IMR-90 (cell line): Measurements from ENCODE around the gene CFD. TPM values are rescaled to one million over a fixed set of nuclear protein-coding genes. Genes with fewer than 3 reads are reported as not detected.

Source experiments
- ATAC-seq: fragments of 200-7000 bp; cut with Tn5 transposase; 2 replicates; pipeline ENCODE4 v1.9.1; 2020; ENCODE audit warnings: low read depth, mild to moderate bottlenecking, moderate library complexity
- BruUV-seq: library from RNA; stranded (reverse); fragments of 400-500 nt; replicated peaks from 2 replicates; lab custom pipeline; 2021; lab: Mats Ljungman, UMichigan
- CTCF ChIA-PET: fragments of 300-600 bp; formaldehyde crosslinking; extraction: SDS; loops from one replicate; lab custom pipeline; 2021; ENCODE audit warnings: antibody characterized with exemption; lab: Yijun Ruan, JAX
- POLR2A ChIA-PET: fragments of 300-600 bp; sonication (Branson Sonifier 250); formaldehyde crosslinking; loops from one replicate; lab custom pipeline; 2022; ENCODE audit warnings: antibody characterized with exemption; ENCODE audit not compliant: unreplicated experiment; lab: Charles Lee
- DNase-seq: peaks from one replicate; pipeline ENCODE4 v3.0.0; 2013
- H2AFZ ChIP-seq: replicated peaks from 2 replicates; pipeline ENCODE3; 2013; ENCODE audit warnings: low read length, mild to moderate bottlenecking; ENCODE audit not compliant: poor library complexity
- H2AK5ac ChIP-seq: 2 replicates; pipeline ENCODE4 v1.6.1; 2013; ENCODE audit warnings: low read depth, low read length, inconsistent platforms
- H2AK9ac ChIP-seq: replicated peaks from 2 replicates; pipeline ENCODE3; 2013; ENCODE audit warnings: mild to moderate bottlenecking, low read depth, low read length, moderate library complexity; ENCODE audit not compliant: poor library complexity
- H2BK120ac ChIP-seq: 2 replicates; pipeline ENCODE4 v1.6.1; 2013; ENCODE audit warnings: low read depth, low read length, inconsistent platforms
- H2BK15ac ChIP-seq: 3 replicates; pipeline ENCODE4 v1.6.1; 2013; ENCODE audit warnings: low read depth, low read length, inconsistent platforms
- H2BK20ac ChIP-seq: 2 replicates; pipeline ENCODE4 v1.6.1; 2013; ENCODE audit warnings: low read depth, mild to moderate bottlenecking, inconsistent platforms, low read length, moderate library complexity
- H2BK5ac ChIP-seq: 2 replicates; pipeline ENCODE4 v1.6.1; 2013; ENCODE audit warnings: mild to moderate bottlenecking, low read depth, low read length, inconsistent platforms; ENCODE audit not compliant: poor library complexity, severe bottlenecking
- H3K14ac ChIP-seq: replicated peaks from 2 replicates; pipeline ENCODE4 v1.6.1; 2013; ENCODE audit warnings: low read depth, low read length, inconsistent platforms
- H3K18ac ChIP-seq: 2 replicates; pipeline ENCODE4 v1.6.1; 2013; ENCODE audit warnings: low read depth, low read length, control low read depth
- H3K23ac ChIP-seq: 2 replicates; pipeline ENCODE4 v1.6.1; 2013; ENCODE audit warnings: low read depth, low read length, inconsistent platforms
- H3K27ac ChIP-seq: 2 replicates; pipeline ENCODE4 v1.5.1; 2013; ENCODE audit warnings: mild to moderate bottlenecking, control low read depth, low read length; ENCODE audit not compliant: insufficient read depth
- H3K27me3 ChIP-seq: 2 replicates; pipeline ENCODE4 v1.6.1; 2013; ENCODE audit warnings: low read length; ENCODE audit not compliant: control insufficient read depth, insufficient read depth
- H3K36me3 ChIP-seq: 2 replicates; pipeline ENCODE4 v1.6.1; 2013; ENCODE audit warnings: low read length, mixed read lengths; ENCODE audit not compliant: control insufficient read depth, insufficient read depth
- H3K4ac ChIP-seq: 2 replicates; pipeline ENCODE4 v1.6.1; 2013; ENCODE audit warnings: low read depth, low read length, inconsistent platforms
- H3K4me1 ChIP-seq: 2 replicates; pipeline ENCODE4 v1.6.1; 2013; ENCODE audit warnings: low read length, mixed read lengths; ENCODE audit not compliant: control insufficient read depth, insufficient read depth
- H3K4me2 ChIP-seq: 2 replicates; pipeline ENCODE4 v1.6.1; 2013; ENCODE audit warnings: low read depth, mild to moderate bottlenecking, control low read depth, low read length, moderate library complexity
- H3K4me3 ChIP-seq: 2 replicates; pipeline ENCODE4 v1.5.1; 2013; ENCODE audit warnings: low read depth, mild to moderate bottlenecking, control low read depth, low read length, moderate library complexity; ENCODE audit not compliant: insufficient read depth
- H3K56ac ChIP-seq: 2 replicates; pipeline ENCODE4 v1.6.1; 2013; ENCODE audit warnings: low read length, inconsistent platforms; ENCODE audit not compliant: insufficient read depth; ENCODE audit errors: extremely low read depth
- H3K79me1 ChIP-seq, 2 experiments: 2 replicates each; pipeline ENCODE4 v1.6.1; 2013; ENCODE audit warnings: low read length in 2 of 2, inconsistent platforms in 1 of 2, low read depth in 1 of 2
- H3K9ac ChIP-seq: 2 replicates; pipeline ENCODE4 v1.6.1; 2013; ENCODE audit warnings: low read depth, low read length, control low read depth
- H3K9me1 ChIP-seq: 2 replicates; pipeline ENCODE4 v1.6.1; 2013; ENCODE audit warnings: low read length, inconsistent platforms; ENCODE audit not compliant: insufficient read depth
- H3K9me3 ChIP-seq: 2 replicates; pipeline ENCODE4 v1.6.1; 2013; ENCODE audit warnings: low read length; ENCODE audit not compliant: control insufficient read depth, insufficient read depth
- H4K20me1 ChIP-seq: 2 replicates; pipeline ENCODE4 v1.6.1; 2013; ENCODE audit warnings: low read length, inconsistent platforms; ENCODE audit not compliant: insufficient read depth
- H4K5ac ChIP-seq: 2 replicates; pipeline ENCODE4 v1.6.1; 2013; ENCODE audit warnings: mild to moderate bottlenecking, low read depth, low read length, control low read depth
- H4K8ac ChIP-seq, 2 experiments: 2 replicates each; pipeline ENCODE4 v1.6.1; 2013; ENCODE audit warnings: low read depth in 2 of 2, low read length in 2 of 2, control low read depth in 1 of 2, inconsistent platforms in 1 of 2
- H4K91ac ChIP-seq: 2 replicates; pipeline ENCODE4 v1.6.1; 2013; ENCODE audit warnings: low read depth, low read length, inconsistent platforms; ENCODE audit not compliant: insufficient read depth
- BHLHE40 ChIP-seq: fragments of 150-350 bp; IDR thresholded peaks from 2 replicates; pipeline ENCODE4 v1.6.1; 2016; ENCODE audit warnings: mild to moderate bottlenecking, low read depth, low read length
- CEBPB ChIP-seq: IDR thresholded peaks from 2 replicates; pipeline ENCODE4 v1.6.1; 2012; ENCODE audit warnings: low read depth, low read length, improper control_type of control experiment
- CHD1 ChIP-seq: IDR thresholded peaks from 2 replicates; pipeline ENCODE4 v1.6.1; 2012; ENCODE audit warnings: low read depth, low read length, improper control_type of control experiment
- CTCF ChIP-seq: conservative IDR thresholded peaks from 2 replicates; pipeline ENCODE4 v1.5.1; 2012; ENCODE audit warnings: mild to moderate bottlenecking, low read depth, low read length, improper control_type of control experiment
- ELK1 ChIP-seq: fragments of 150-350 bp; IDR thresholded peaks from 2 replicates; pipeline ENCODE4 v1.6.1; 2016; ENCODE audit warnings: low read depth, mild to moderate bottlenecking, low read length, moderate library complexity, borderline replicate concordance
- FOS ChIP-seq: fragments of 150-350 bp; IDR thresholded peaks from 2 replicates; pipeline ENCODE4 v1.6.1; 2016; ENCODE audit warnings: low read depth, low read length
- MAFK ChIP-seq: IDR thresholded peaks from 2 replicates; pipeline ENCODE4 v1.6.1; 2012; ENCODE audit warnings: low read depth, low read length, improper control_type of control experiment
- MAZ ChIP-seq: IDR thresholded peaks from 2 replicates; pipeline ENCODE4 v1.6.1; 2012; ENCODE audit warnings: low read depth, mild to moderate bottlenecking, low read length, improper control_type of control experiment, moderate library complexity, borderline replicate concordance
- MXI1 ChIP-seq: IDR thresholded peaks from 2 replicates; pipeline ENCODE4 v1.6.1; 2012; ENCODE audit warnings: low read depth, mild to moderate bottlenecking, low read length, moderate library complexity, borderline replicate concordance
- NFE2L2 ChIP-seq: fragments of 150-350 bp; IDR thresholded peaks from 2 replicates; pipeline ENCODE4 v1.6.1; 2016; ENCODE audit warnings: low read depth, mild to moderate bottlenecking, low read length
- POLR2A ChIP-seq: IDR thresholded peaks from 2 replicates; pipeline ENCODE4 v1.6.1; 2012; ENCODE audit warnings: mild to moderate bottlenecking, low read depth, low read length
- RCOR1 ChIP-seq: IDR thresholded peaks from 2 replicates; pipeline ENCODE4 v1.6.1; 2012; ENCODE audit warnings: mild to moderate bottlenecking, low read length, improper control_type of control experiment; ENCODE audit not compliant: insufficient replicate concordance
- RFX5 ChIP-seq: IDR thresholded peaks from 2 replicates; pipeline ENCODE4 v1.8.0; 2012; ENCODE audit warnings: low read depth, mild to moderate bottlenecking, low read length, moderate library complexity
- WGBS, 2 experiments: methylation state at CpG; one replicate each; pipeline versions ENCODE4 v1.1.5 to v1.1.7; 2013; ENCODE audit warnings: missing lambda C conversion rate in 2 of 2; ENCODE audit not compliant: insufficient read length in 1 of 2; ENCODE audit errors: extremely low coverage in 2 of 2; 5-methylcytosine and 5-hydroxymethylcytosine counted together
- dilution Hi-C: fragments of 300-500 bp; cut with HindIII; formaldehyde crosslinking; loops from one replicate; pipeline ENCODE4 v1.14.3; 2018; ENCODE audit warnings: low sequenced_read_pairs; ENCODE audit not compliant: unreplicated experiment
- in situ Hi-C: fragments of 300-500 bp; cut with MboI; formaldehyde crosslinking; loops from 3 replicates; pipeline ENCODE4 v1.14.3; 2019; ENCODE audit warnings: low sequenced_read_pairs, inconsistent platforms, mixed read lengths
- intact Hi-C: fragments of 100-400 bp; cut with micrococcal nuclease; formaldehyde crosslinking; loops from 2 replicates; pipeline ENCODE4 v1.10.0; 2022
- polyA plus RNA-seq, 3 experiments: library from polyadenylated mRNA; depleted of rRNA; stranded (reverse); fragments of >200 nt; gene quantifications; 2 replicates each; pipeline ENCODE4 v1.2.3, GENCODE V29; 2012; ENCODE audit warnings: low replicate concordance in 1 of 3
- total RNA-seq: library from RNA; depleted of rRNA; stranded (reverse); fragments of >200 nt; gene quantifications from 2 replicates; pipeline ENCODE4 v1.2.3, GENCODE V29; 2012
- TF ChIP-seq, protein P1 (sequence below): fragments of 150-350 bp; IDR thresholded peaks from 2 replicates; pipeline ENCODE4 v1.6.1; 2017; ENCODE audit warnings: mild to moderate bottlenecking, antibody characterized with exemption, low read length, low read depth

Gene CFD
- total and polyA plus RNA-seq, 2 of the 4 experiments (the other 2 are of a cell fraction): 1.4 to 2.8 TPM

GRCh38 chr19:855566-856120, 3.8 kb upstream of the CFD start:
- H3K4ac ChIP-seq: no peak overlapping the region
- no peak overlapping the region for H3K14ac ChIP-seq
- H4K5ac ChIP-seq: no peak overlapping the region
- H2BK15ac ChIP-seq: no peak overlapping the region
- no peak overlapping the region for H3K4me3 ChIP-seq
- no peak overlapping the region for H2BK120ac ChIP-seq
- no peaks in the 10 kb centered on the region for H3K36me3 ChIP-seq
- H4K91ac ChIP-seq: no peak overlapping the region
- H3K27ac ChIP-seq: no peak overlapping the region
- no peak for ATAC-seq
- intact Hi-C loops (loop anchor here (2.0 to 5.0 kb wide), 2 partner anchors 65 to 83 kb away; no protein-coding TSS in a partner anchor), in situ Hi-C loops (loop anchor here (5.0 kb wide), 1 partner anchor 142 kb away; no protein-coding TSS in a partner anchor), dilution Hi-C loops (no loop called here)
- no peaks in the 10 kb centered on the region for H3K9me3 ChIP-seq
- 79% methylated on average over 12 of the region's 40 CpGs; no CpG with 5 or more reads in 1 of the 2 experiments for WGBS, 2 experiments
- H4K20me1 ChIP-seq: no peaks in the 10 kb centered on the region
- H3K79me1 ChIP-seq: no peaks in the 10 kb centered on the region
- DNase-seq: no peak
- TF ChIP-seq CEBPB (no peak), BHLHE40 (no peak), POLR2A (no peak), MAFK (no peak), FOS (no peak), MAZ (no peak), CTCF (no peak), ELK1 (no peak), RCOR1 (no peak), CHD1 (no peak), NFE2L2 (no peak), RFX5 (no peak), MXI1 (no peak)
- TF ChIP-seq, protein P1, sequence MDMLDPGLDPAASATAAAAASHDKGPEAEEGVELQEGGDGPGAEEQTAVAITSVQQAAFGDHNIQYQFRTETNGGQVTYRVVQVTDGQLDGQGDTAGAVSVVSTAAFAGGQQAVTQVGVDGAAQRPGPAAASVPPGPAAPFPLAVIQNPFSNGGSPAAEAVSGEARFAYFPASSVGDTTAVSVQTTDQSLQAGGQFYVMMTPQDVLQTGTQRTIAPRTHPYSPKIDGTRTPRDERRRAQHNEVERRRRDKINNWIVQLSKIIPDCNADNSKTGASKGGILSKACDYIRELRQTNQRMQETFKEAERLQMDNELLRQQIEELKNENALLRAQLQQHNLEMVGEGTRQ: no peak
- H3K23ac ChIP-seq: no peak overlapping the region
- CTCF ChIA-PET: interaction anchor here (0.6 to 1.6 kb wide), 2 partner anchors 146 to 147 kb away, joined by 3 to 4 read pairs; no protein-coding TSS in a partner anchor
- no peak overlapping the region for H2AK5ac ChIP-seq
- no peak overlapping the region for H3K9ac ChIP-seq
- H2BK20ac ChIP-seq: no peak overlapping the region
- H3K18ac ChIP-seq: no peak overlapping the region
- no peak overlapping the region for H2BK5ac ChIP-seq
- peaks cover 2% of the 10 kb centered on the region; the same call in 1 of the 2 replicates for H3K27me3 ChIP-seq
- peaks cover 6% of the 10 kb centered on the region for H3K4me1 ChIP-seq
- POLR2A ChIA-PET: interaction anchor here (0.6 kb wide), 1 partner anchor 33 kb away, joined by 3 read pairs; no protein-coding TSS in a partner anchor
- H4K8ac ChIP-seq: no peak overlapping the region
- no peaks in the 10 kb centered on the region for H3K9me1 ChIP-seq
- BruUV-seq: no TSS peak
- H2AFZ ChIP-seq: peak overlapping the region; percentile 58
- H3K4me2 ChIP-seq: no peak overlapping the region
- peak overlapping the region; percentile 39 for H2AK9ac ChIP-seq
- H3K56ac ChIP-seq: no peak overlapping the region
